GM23338 (cell line): ENCODE data around the gene DEFB126.

Experiments
- CREB1 ChIP-seq: fragments of 250-450 bp; sonication (Bioruptor Pico); IDR thresholded peaks from 2 replicates; pipeline ENCODE4 v1.5.0; 2020; ENCODE audit warnings: low read depth, mild to moderate bottlenecking, moderate library complexity
- ETS1 ChIP-seq: IDR thresholded peaks from 2 replicates; pipeline ENCODE4 v1.6.1; 2016; ENCODE audit warnings: antibody characterized with exemption
- EZH2 ChIP-seq: fragments of 200-600 bp; sonication (generic); IDR thresholded peaks from one replicate; pipeline ENCODE4 v1.8.0; 2017; ENCODE audit warnings: antibody characterized with exemption, mild to moderate bottlenecking, low read depth; ENCODE audit not compliant: unreplicated experiment
- EZH2phosphoT487 ChIP-seq: fragments of 200-600 bp; sonication (generic); IDR thresholded peaks from one replicate; pipeline ENCODE4 v1.8.1; 2018; ENCODE audit warnings: antibody characterized with exemption; ENCODE audit not compliant: unreplicated experiment
- POLR2AphosphoS5 ChIP-seq: IDR thresholded peaks from 2 replicates; pipeline ENCODE4 v1.6.1; 2016; ENCODE audit warnings: antibody characterized with exemption, low read depth
- STAT1 ChIP-seq: IDR thresholded peaks from one replicate; pipeline ENCODE4 v1.6.1; 2016; ENCODE audit warnings: antibody characterized with exemption; ENCODE audit not compliant: unreplicated experiment
- ZNF331 ChIP-seq: fragments of 250-450 bp; sonication (Bioruptor Pico); IDR thresholded peaks from 2 replicates; pipeline ENCODE4 v1.5.0; 2020; ENCODE audit warnings: low read depth, mild to moderate bottlenecking, moderate library complexity
- TF ChIP-seq, protein P1 (sequence below), 2 experiments: fragments of 200-600 bp in 1 of 2; sonication (generic) in 1 of 2; conservative IDR thresholded peaks; 2 replicates each; pipeline versions ENCODE4 v1.5.1 to v1.6.1; 2016 to 2017; ENCODE audit warnings: antibody characterized with exemption in 2 of 2, low read depth in 2 of 2, mild to moderate bottlenecking in 2 of 2, moderate library complexity in 1 of 2
- TF ChIP-seq, protein P2 (sequence below): IDR thresholded peaks from one replicate; pipeline ENCODE4 v1.6.1; 2018; ENCODE audit warnings: antibody characterized with exemption; ENCODE audit not compliant: unreplicated experiment

GRCh38 chr20:145877-146276 lies 3.5 kb downstream of the DEFB126 start:
- TF ChIP-seq, protein P1, sequence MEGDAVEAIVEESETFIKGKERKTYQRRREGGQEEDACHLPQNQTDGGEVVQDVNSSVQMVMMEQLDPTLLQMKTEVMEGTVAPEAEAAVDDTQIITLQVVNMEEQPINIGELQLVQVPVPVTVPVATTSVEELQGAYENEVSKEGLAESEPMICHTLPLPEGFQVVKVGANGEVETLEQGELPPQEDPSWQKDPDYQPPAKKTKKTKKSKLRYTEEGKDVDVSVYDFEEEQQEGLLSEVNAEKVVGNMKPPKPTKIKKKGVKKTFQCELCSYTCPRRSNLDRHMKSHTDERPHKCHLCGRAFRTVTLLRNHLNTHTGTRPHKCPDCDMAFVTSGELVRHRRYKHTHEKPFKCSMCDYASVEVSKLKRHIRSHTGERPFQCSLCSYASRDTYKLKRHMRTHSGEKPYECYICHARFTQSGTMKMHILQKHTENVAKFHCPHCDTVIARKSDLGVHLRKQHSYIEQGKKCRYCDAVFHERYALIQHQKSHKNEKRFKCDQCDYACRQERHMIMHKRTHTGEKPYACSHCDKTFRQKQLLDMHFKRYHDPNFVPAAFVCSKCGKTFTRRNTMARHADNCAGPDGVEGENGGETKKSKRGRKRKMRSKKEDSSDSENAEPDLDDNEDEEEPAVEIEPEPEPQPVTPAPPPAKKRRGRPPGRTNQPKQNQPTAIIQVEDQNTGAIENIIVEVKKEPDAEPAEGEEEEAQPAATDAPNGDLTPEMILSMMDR (conservative IDR thresholded peaks at IDR 0.05; ENCODE audit: low read depth in 2 of 2), result no peak
- no peak for TF ChIP-seq EZH2phosphoT487
- TF ChIP-seq CREB1 (CRISPR knock-in tag), result no peak
- TF ChIP-seq, protein P2, sequence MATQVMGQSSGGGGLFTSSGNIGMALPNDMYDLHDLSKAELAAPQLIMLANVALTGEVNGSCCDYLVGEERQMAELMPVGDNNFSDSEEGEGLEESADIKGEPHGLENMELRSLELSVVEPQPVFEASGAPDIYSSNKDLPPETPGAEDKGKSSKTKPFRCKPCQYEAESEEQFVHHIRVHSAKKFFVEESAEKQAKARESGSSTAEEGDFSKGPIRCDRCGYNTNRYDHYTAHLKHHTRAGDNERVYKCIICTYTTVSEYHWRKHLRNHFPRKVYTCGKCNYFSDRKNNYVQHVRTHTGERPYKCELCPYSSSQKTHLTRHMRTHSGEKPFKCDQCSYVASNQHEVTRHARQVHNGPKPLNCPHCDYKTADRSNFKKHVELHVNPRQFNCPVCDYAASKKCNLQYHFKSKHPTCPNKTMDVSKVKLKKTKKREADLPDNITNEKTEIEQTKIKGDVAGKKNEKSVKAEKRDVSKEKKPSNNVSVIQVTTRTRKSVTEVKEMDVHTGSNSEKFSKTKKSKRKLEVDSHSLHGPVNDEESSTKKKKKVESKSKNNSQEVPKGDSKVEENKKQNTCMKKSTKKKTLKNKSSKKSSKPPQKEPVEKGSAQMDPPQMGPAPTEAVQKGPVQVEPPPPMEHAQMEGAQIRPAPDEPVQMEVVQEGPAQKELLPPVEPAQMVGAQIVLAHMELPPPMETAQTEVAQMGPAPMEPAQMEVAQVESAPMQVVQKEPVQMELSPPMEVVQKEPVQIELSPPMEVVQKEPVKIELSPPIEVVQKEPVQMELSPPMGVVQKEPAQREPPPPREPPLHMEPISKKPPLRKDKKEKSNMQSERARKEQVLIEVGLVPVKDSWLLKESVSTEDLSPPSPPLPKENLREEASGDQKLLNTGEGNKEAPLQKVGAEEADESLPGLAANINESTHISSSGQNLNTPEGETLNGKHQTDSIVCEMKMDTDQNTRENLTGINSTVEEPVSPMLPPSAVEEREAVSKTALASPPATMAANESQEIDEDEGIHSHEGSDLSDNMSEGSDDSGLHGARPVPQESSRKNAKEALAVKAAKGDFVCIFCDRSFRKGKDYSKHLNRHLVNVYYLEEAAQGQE, result no peak
- TF ChIP-seq EZH2, result no peak
- no peak for TF ChIP-seq POLR2AphosphoS5
- TF ChIP-seq ZNF331 (CRISPR knock-in tag), result no peak
- no peak for TF ChIP-seq STAT1
- TF ChIP-seq ETS1, result no peak
